Stimulated activated CD4-positive, alpha-beta T cell treated with anti-CD3 and anti-CD28 coated beads, Interleukin-2, amount 100 ng/mL, for 24 hours (primary cell): Measurements from ENCODE around the gene KRTAP20-1.

ENCODE experiments used
- DNase-seq, 2 donors: peaks; one replicate each; pipeline ENCODE4 v3.0.0-alpha.2; 2020

KRTAP20-1 gene

GRCh38 chr21:30652891-30653290 lies 36.7 kb downstream of the KRTAP20-1 start:
- DNase-seq: no peak
